Lower lobe of right lung (tissue), 2 donors: ENCODE results near the gene PRELID3B. TPM values are rescaled to one million over a fixed set of nuclear protein-coding genes. Genes with fewer than 3 reads are reported as not detected.

Experiments
- ATAC-seq, 2 donors: fragments of 200-7000 bp; cut with Tn5 transposase; one replicate each; pipeline ENCODE4 v1.9.1; 2020 to 2022; ENCODE audit warnings: mild to moderate bottlenecking in 2 of 2, moderate library complexity in 2 of 2
- DNase-seq: peaks from one replicate; pipeline ENCODE4 v3.0.0-alpha.2; 2020
- H3K27ac ChIP-seq: fragments of 200-600 bp; one replicate; pipeline ENCODE4 v1.8.0; 2022
- H3K27me3 ChIP-seq: fragments of 200-600 bp; one replicate; pipeline ENCODE4 v1.8.0; 2022; ENCODE audit warnings: low read depth
- H3K36me3 ChIP-seq: fragments of 200-600 bp; one replicate; pipeline ENCODE4 v1.8.0; 2022; ENCODE audit warnings: mild to moderate bottlenecking
- H3K4me1 ChIP-seq: fragments of 200-600 bp; one replicate; pipeline ENCODE4 v1.8.0; 2022
- H3K4me3 ChIP-seq: fragments of 200-600 bp; one replicate; pipeline ENCODE4 v1.8.0; 2022; ENCODE audit warnings: mild to moderate bottlenecking
- H3K9me3 ChIP-seq: fragments of 200-600 bp; one replicate; pipeline ENCODE4 v1.8.0; 2022
- intact Hi-C: fragments of 100-400 bp; cut with DNase I; formaldehyde crosslinking; loops from one replicate; pipeline ENCODE4 v1.11.0; 2022
- total RNA-seq: library from RNA; stranded (reverse); fragmentation: NEBNext Ultra II Directional; extraction: Animal tissue kit (Norgen Biotek cat#: 25700); gene quantifications from one replicate; pipeline ENCODE4 v1.2.1, GENCODE V29; 2021
- TF ChIP-seq, protein P1 (sequence below): fragments of 200-600 bp; IDR thresholded peaks from one replicate; pipeline ENCODE4 v1.8.0; 2022; ENCODE audit warnings: antibody characterized with exemption, mild to moderate bottlenecking
- donor health status: DM: no; HTN: yes; CAD: no; lungs with severe emphysema.

Gene PRELID3B
- total RNA-seq, 1 donor from 2014 or later = 43.0 TPM

DNA sequence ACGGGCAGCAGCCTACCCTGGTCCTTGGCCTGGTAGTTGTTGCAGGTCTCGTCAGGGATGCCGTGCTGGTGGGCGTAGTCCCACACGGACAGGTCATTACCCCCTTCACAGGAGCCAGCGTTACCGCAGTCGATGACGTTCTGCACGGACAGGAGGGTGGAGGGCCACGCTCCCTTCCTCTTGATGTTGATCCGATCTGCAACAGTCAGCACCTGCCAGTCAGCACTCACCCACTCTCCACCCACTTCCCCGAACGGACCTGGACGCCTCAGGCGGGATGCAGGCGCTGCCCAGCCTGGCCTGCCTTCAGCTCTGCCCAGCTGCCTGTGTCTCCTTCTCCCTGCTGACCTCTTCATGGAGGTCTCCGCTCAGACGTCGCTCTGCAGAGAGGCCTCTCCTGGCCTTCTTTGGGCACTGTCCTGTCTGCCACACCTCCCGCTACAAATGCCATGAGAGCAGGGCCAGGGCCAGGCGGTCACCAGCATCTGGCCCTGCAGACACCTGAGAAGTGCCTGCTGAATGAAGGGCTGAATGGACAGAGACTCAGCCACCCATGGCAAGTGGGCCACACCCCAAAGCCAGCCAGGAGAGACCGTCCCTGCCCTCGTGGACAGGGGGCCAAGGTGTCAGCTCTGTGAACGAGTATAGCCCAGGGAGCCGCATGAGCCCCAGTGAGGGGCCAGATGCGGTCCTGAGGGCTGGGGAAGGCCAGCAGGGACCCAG, 41.0 kb downstream of the PRELID3B start:
- Histone ChIP-seq H3K36me3 (peaks cover 68% of the 10 kb centered on the region), H3K27ac (no peak overlapping the region), H3K4me3 (no peak overlapping the region), H3K27me3 (no peaks in the 10 kb centered on the region), H3K4me1 (peaks cover 41% of the 10 kb centered on the region), H3K9me3 (no peaks in the 10 kb centered on the region)
- TF ChIP-seq, protein P1, sequence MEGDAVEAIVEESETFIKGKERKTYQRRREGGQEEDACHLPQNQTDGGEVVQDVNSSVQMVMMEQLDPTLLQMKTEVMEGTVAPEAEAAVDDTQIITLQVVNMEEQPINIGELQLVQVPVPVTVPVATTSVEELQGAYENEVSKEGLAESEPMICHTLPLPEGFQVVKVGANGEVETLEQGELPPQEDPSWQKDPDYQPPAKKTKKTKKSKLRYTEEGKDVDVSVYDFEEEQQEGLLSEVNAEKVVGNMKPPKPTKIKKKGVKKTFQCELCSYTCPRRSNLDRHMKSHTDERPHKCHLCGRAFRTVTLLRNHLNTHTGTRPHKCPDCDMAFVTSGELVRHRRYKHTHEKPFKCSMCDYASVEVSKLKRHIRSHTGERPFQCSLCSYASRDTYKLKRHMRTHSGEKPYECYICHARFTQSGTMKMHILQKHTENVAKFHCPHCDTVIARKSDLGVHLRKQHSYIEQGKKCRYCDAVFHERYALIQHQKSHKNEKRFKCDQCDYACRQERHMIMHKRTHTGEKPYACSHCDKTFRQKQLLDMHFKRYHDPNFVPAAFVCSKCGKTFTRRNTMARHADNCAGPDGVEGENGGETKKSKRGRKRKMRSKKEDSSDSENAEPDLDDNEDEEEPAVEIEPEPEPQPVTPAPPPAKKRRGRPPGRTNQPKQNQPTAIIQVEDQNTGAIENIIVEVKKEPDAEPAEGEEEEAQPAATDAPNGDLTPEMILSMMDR = no peak
- DNase-seq (no peak), ATAC-seq (no peak)
- intact Hi-C loops = no loop called here

DNA sequence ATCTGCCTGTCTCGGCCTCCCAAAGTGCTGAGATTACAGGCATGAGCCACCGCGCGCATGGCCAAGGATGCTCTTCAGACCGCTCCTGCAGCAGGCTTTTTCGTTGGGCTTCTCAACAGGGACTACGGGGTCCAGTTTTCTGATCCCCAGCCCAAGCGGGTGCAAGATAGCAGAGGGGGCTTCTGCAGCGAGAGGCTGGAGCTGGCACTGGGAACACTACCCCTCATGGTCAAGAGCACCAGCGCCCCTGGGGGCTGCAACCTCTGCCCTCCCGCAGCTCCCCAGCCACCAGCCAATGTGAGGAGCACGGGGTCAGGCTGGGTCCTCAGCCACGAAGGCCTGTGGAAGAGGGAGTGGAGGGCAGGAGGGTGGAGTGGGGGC, 41.5 kb downstream of the PRELID3B start:
- DNase-seq = no peak
- no peak overlapping the region for H3K4me3 ChIP-seq
- intact Hi-C loops = no loop called here
- peaks cover 35% of the 10 kb centered on the region for H3K4me1 ChIP-seq
- no peaks in the 10 kb centered on the region for H3K9me3 ChIP-seq
- no peaks in the 10 kb centered on the region for H3K27me3 ChIP-seq
- ATAC-seq = no peak
- peaks cover 74% of the 10 kb centered on the region for H3K36me3 ChIP-seq
- TF ChIP-seq, protein P1 = no peak
- no peak overlapping the region for H3K27ac ChIP-seq

DNA sequence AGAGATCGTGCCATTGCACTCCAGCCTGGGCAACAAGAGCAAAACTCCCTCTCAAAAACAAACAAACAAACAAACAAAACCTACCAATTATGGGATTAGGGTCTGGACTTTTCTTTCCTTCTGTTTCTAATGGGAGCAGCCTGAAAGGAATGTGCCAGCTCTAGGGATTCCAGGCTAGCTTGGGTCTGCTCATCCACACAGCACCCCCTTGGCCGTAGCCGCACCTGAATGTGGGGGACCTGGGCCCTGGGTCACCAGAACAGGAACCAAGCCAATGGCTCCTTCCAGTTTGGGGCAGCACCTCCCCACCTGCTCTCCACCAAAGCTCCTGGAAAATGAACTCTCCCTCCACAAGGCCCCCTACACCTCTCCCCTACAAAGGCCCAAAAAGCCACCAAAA, 42.3 kb downstream of the PRELID3B start:
- peaks cover 81% of the 10 kb centered on the region for H3K36me3 ChIP-seq
- intact Hi-C loops = no loop called here

DNA sequence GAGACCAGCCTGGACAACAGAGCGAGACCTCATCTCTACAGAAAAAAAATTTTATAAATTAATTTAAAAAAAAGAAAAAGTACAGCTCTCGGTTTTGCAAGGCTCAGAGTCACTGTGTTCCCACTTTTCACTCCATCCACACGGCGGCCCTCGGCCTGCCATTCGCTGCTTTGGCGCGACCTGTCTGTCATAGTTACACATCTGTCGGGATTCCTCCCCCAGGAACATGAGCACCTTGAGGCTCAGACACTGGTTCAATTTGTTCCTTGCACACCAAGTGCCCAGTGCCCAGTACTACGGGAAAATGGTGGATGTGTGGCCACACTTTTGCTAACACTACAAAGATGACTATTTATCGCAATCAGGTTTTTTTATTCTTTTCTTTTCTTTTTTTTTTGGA, 43.9 kb downstream of the PRELID3B start:
- no peaks in the 10 kb centered on the region for H3K9me3 ChIP-seq
- TF ChIP-seq, protein P1 = no peak
- H3K27ac ChIP-seq = no peak overlapping the region
- peaks cover 11% of the 10 kb centered on the region for H3K4me1 ChIP-seq
- ATAC-seq (no peak), DNase-seq (no peak)
- no peak overlapping the region for H3K4me3 ChIP-seq
- intact Hi-C loops = no loop called here
- peaks cover 93% of the 10 kb centered on the region for H3K36me3 ChIP-seq
- no peaks in the 10 kb centered on the region for H3K27me3 ChIP-seq

More for the DNA sequence above, 42.3 kb downstream of the PRELID3B start:
- no peaks in the 10 kb centered on the region for H3K9me3 ChIP-seq
- ATAC-seq = no peak
- peaks cover 28% of the 10 kb centered on the region for H3K4me1 ChIP-seq
- no peak overlapping the region for H3K27ac ChIP-seq
- no peak for DNase-seq
- no peak overlapping the region for H3K4me3 ChIP-seq
- TF ChIP-seq, protein P1 = no peak
- no peaks in the 10 kb centered on the region for H3K27me3 ChIP-seq

DNA sequence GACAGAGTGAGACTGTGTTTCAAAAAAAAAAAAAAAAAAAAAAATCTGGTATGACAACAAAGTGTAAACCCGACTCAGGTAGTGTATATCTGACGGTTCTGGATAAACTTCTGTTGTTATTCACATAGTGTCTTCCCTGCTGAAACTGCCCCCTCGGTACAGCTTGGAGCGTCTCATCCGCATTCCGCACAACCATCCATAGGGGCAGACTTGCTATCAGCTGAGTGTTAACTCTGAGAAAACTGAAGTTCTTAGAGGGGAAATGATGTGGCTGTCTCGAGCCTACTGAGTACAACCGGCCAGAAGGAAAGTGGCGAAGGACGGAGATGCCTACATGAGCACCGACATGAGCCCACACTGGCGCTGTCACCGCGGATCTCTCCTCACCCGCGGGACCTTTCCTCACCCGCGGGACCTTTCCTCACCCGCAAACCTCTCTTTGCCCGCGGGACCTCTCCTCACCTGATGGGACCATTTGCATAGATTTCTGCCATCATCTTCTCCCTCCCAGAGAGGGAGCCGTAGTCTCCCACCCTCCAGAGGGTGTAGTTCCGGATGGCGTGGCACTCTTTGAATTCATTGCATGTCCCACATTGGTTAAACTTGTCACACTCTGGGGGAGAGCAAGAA, 45.3 kb downstream of the PRELID3B start:
- ATAC-seq = no peak
- H3K4me3 ChIP-seq = no peak overlapping the region
- H3K36me3 ChIP-seq = peaks cover 98% of the 10 kb centered on the region
- H3K9me3 ChIP-seq = no peaks in the 10 kb centered on the region
- no peaks in the 10 kb centered on the region for H3K27me3 ChIP-seq
- TF ChIP-seq, protein P1 = no peak
- H3K27ac ChIP-seq = no peak overlapping the region
- no peaks in the 10 kb centered on the region for H3K4me1 ChIP-seq
- DNase-seq = no peak
- intact Hi-C loops = no loop called here
